Measurements from ENCODE around the gene RHD. TPM values are rescaled to one million over a fixed set of nuclear protein-coding genes. Genes with fewer than 3 reads are reported as not detected.
"Not testable (repeated sequence)": the region's sequence is repeated elsewhere in the genome, so short reads cannot be mapped to it uniquely, and the experiment has no call there.

The RHD gene
- total RNA-seq, 6 donors from 2014 or later: 0.15 to 1.0 TPM; not detected in 4

DNA sequence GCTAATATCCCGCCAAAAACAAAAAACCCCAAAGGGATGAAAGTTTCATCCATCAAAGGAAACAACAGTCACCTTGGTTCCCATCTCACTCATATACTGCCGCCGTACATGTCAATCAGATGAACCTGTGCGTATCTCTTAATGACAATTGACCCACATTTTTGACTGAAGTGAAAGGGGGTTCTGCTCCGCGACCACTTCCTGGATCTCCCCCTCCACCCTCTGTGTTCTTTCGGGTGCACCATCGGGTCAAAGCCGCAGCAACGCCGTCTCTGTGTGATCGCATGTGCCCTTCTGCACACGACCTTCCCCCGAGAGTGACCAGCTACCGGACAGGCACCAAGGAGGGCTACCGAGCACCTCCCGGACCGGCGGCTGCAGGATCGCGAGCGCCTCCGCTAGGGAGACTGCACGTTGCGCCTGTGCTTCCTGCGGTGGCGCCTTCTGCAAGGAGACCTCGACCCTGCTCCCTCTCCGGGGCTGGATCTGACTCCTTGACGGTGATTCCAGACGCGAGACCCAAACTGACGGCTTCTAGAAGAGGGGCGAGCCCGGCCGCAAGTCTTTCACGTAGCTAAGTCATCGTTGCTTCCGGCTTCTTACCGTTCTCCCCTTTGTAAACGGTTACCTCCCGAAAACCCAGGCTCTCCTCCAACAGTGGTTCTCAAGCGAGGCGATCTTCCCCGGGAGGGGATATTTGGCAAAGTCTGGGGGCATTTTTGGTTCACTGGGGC, 5.6 kb upstream of the RHD start:
- 0 to 1% methylated on average over 9 to 12 of the region's 45 CpGs for WGBS, 2 donors
- peak; percentile 42 to 67 for DNase-seq
- not testable (repeated sequence) for H3K4me1 ChIP-seq, H3K27me3 ChIP-seq, H3K36me3 ChIP-seq, H3K9me3 ChIP-seq
- ATAC-seq (ENCODE audit: low FRiP score in 2 of 2): peak; percentile 79 to 81
- Histone ChIP-seq H3K27ac (peak overlapping the region in 3 of 4 donors; percentile 85 to 93 (median 91)), H3K4me3 (peak overlapping the region in 3 of 4 donors; percentile 53 to 62 (median 61))

DNA sequence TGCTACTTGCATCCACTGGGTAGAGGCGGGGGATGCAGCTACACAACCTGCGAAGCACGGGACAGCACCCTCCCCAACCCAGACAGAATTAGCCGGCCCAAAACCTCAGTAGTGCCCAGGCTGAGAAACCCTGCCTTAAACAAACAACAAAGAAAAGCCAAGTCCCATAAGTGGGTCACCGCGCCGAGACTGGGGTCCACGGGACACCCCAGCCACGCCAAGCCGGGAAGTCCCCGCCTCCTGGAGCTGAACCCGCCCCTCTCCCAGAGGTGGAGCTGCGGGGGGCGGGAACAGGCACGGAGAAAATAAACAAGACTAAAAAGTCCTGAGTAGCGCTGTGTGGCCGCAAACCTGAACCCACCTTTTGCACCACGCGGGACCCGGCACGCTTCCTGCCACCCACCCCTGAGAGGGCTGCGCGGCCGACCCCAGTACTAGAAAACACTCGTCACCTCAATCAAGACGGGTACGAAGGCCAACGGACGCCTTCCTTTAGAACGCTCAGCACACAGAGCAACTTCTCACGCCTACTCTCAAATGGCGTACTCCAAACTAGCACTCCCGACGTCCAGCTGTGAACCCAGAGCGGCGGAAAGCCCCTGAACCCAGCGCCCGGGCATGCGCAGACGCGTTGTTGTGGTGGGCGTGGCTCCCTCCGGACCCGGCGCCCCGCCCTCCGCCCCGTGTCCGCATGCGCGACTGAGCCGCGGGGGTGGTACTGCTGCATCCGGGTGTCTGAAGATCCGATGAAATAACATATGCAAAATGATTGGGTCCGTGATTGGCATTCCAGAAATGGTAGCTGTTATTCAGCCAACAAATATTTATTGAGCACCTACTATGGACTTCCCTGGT, 4.8 kb upstream of the RHD start:
- ATAC-seq (ENCODE audit: low FRiP score in 2 of 2) (peak; percentile 97 to 99), DNase-seq (peak; percentile 87 to 96)
- peak in 2 of 4 donors; percentile 65 to 66 for TF ChIP-seq POLR2A (IDR thresholded peaks at IDR 0.05)
- peak in 1 of 2 donors; percentile 71 for TF ChIP-seq POLR2AphosphoS5 (IDR thresholded peaks at IDR 0.05)
- not testable (repeated sequence) for H3K9me3 ChIP-seq, H3K27me3 ChIP-seq, H3K4me1 ChIP-seq, H3K36me3 ChIP-seq
- Histone ChIP-seq H3K4me3 (peak overlapping the region; percentile 38 to 62 (median 57)), H3K27ac (peak overlapping the region; percentile 69 to 93 (median 88))
- 0% methylated on average over 9 to 13 of the region's 56 CpGs for WGBS, 2 donors

DNA sequence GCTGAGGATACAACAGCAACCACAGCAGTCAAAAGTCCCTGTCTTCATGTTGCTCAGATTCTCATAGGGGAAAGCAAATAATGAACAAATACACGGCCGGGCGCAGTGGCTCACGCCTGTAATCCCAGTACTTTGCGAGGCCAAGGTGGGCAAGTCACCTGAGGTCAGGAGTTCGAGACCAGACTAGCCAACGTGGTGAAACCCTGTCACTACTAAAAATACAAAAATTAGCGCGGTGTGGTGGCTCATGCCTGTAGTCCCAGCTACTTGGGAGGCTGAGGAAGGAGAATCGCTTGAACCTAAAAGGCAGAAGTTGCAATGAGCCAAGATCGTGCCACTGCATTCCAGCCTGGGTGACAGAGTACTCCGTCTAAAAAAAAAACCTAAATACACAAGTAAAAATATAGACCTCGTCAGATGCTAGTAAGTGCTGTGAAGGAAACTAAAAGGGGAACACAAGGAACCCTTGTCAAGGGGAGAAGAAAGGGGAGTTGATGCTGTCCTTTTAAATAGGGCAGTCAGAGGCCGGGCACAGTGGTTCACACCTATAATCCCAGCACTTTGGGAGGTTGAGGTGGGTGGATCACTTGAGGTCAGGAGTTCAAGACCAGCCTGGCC, 4.1 kb upstream of the RHD start:
- H3K9me3 ChIP-seq; DNase-seq; H3K4me1 ChIP-seq; H3K27me3 ChIP-seq; H3K36me3 ChIP-seq; ATAC-seq (ENCODE audit: low FRiP score in 2 of 2): not testable (repeated sequence)
- WGBS, 2 donors: 31 to 39% methylated on average over 14 of the region's 14 CpGs
- peak overlapping the region in 3 of 4 donors; percentile 53 to 62 (median 61) for H3K4me3 ChIP-seq
- H3K27ac ChIP-seq: peak overlapping the region; percentile 69 to 93 (median 88)

DNA sequence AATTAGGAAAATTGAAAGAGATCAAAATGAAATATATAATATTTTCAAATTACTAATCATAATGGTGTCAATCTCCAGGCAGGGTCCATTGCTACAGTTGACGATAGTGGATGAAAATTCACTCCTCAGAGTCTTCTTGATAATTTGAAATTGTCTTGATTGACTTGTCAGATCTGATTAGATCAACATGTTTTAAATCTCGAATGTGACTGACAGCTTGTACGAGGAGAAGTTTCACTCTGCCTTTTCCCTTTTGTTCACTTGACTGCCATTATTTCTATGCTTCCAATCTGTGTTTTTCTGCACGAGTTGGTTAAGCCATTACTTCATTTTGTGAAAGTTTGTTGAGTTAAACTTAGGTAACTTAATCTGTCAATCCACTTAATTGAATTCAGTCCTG, 3.3 kb downstream of the RHD start:
- H3K27ac ChIP-seq; ATAC-seq (ENCODE audit: low FRiP score in 2 of 2): not testable (repeated sequence)
- WGBS, 2 donors: 78 to 82% methylated on average over 4 of the region's 4 CpGs

DNA sequence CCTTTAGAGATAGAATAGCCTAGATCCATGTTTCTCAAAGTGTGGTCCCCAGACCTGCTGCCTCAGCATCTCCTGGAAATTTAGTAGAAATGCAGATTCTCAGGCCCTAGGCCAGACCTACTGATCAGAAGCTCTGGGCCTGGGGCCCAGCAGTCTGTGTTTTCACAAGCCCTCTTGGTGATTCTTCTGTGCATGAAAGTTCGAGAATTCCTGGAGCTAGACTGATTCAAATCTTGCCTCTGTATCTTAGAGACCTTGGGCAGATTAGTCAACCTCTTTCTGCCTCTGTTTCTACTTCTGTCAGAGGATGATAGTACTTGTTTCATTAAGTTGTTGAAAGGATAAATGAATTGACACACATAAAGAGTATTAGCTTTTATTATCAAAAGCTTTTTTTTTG, 5.0 kb downstream of the RHD start:
- not testable (repeated sequence) for ATAC-seq (ENCODE audit: low FRiP score in 2 of 2); DNase-seq; H3K36me3 ChIP-seq; H3K4me3 ChIP-seq; H3K27ac ChIP-seq; H3K9me3 ChIP-seq; H3K4me1 ChIP-seq; H3K27me3 ChIP-seq
- 91% methylated on average over 1 of the region's 1 CpG; no CpG with 5 or more reads in 1 of the 2 donors for WGBS, 2 donors

More for the DNA sequence above, 3.3 kb downstream of the RHD start:
- not testable (repeated sequence) for H3K36me3 ChIP-seq, H3K9me3 ChIP-seq, DNase-seq, H3K4me3 ChIP-seq, H3K4me1 ChIP-seq, H3K27me3 ChIP-seq

DNA sequence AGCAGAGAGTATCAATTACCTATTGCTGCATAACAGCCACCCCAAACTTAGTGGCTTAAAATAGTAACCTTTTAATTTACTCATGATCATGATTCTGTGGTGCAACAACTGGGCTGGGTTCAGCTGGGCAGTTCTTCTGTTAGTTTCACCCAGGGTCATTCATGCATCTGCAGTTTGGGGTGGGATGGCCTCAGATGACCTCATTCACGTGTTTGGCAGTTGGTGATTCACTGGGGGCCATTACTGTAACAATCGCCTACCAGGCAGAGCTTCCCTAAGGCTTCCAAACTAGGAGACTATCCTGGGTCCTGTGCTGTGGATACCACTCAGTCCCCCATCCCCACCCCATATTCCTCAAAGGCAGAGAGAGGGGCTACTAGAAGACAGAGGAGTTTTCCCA, 6.0 kb downstream of the RHD start:
- not testable (repeated sequence) for H3K4me3 ChIP-seq; H3K4me1 ChIP-seq; DNase-seq; ATAC-seq (ENCODE audit: low FRiP score in 2 of 2); H3K27me3 ChIP-seq; H3K27ac ChIP-seq; H3K36me3 ChIP-seq; H3K9me3 ChIP-seq
- WGBS, 2 donors: 62% methylated on average over 2 of the region's 2 CpGs; no CpG with 5 or more reads in 1 of the 2 donors

DNA sequence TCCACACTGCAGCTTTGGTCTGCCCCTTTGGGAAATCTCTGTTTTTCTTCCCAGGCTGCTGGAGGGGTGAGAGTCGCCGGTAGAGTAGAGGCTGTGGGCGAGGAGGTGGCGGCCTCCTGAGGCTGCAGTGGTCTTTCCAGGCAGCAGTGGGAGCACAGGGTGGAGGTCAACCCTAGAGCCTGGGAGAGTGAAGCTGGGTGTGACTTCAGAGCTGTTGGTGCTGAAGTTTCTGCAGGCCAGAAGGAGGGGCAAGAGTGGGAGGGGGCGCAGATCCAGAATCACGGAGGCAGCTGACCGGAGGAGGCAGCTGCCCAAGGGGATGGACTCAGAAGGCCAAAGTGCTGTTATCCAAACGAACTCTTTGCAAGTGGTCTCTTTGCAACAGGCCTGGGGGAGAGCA, 6.5 kb downstream of the RHD start:
- H3K27me3 ChIP-seq; H3K9me3 ChIP-seq; H3K36me3 ChIP-seq; DNase-seq; H3K27ac ChIP-seq; H3K4me1 ChIP-seq; ATAC-seq (ENCODE audit: low FRiP score in 2 of 2); H3K4me3 ChIP-seq: not testable (repeated sequence)
- 80 to 93% methylated on average over 4 to 7 of the region's 8 CpGs for WGBS, 2 donors

DNA sequence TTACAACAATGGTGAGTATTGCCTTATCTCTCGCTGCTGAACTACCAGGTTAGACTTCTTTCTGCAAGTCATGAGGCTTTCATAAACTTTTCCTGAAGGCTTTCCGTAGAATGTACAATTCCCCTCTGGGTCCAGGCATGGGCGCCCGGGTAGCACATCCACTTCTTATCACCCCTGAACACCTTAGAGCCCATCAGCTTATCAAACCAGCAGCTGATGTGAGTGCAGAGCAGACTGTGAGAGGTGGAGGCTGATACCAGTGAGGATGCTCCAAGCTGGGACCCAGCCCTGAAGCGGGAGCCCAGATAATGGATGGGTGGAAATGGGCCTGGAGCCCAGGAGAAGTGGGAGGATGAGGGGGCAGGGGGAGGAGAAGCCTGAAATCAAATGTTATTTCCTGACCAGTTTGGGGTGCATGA, 7.4 kb downstream of the RHD start:
- DNase-seq; H3K9me3 ChIP-seq; ATAC-seq (ENCODE audit: low FRiP score in 2 of 2); H3K27ac ChIP-seq; H3K27me3 ChIP-seq; H3K4me1 ChIP-seq; H3K4me3 ChIP-seq; H3K36me3 ChIP-seq: not testable (repeated sequence)
- WGBS, 2 donors: 86 to 93% methylated on average over 1 to 4 of the region's 5 CpGs

DNA sequence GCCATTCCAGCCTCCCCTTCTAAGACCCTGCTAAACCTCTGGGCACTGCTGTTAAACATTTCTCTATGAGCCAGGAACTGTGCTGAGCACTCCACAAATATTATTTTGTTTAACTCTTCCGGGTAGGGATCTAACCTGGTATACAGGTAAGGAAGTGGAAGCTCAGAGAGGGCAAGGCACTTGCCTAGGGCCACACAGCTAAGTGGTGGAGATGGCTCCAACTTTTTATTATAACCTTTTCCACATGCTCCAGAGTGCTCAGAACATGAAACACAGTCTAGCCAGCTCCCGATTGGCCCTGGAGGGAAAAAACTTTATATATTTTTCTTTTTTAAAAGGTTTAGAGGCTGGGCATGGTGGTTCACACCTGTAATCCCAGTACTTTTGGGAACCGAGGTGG, 13.6 kb downstream of the RHD start:
- H3K9me3 ChIP-seq; H3K4me3 ChIP-seq; H3K27ac ChIP-seq; ATAC-seq (ENCODE audit: low FRiP score in 2 of 2); H3K27me3 ChIP-seq; DNase-seq; H3K36me3 ChIP-seq; H3K4me1 ChIP-seq: not testable (repeated sequence)
- WGBS, 2 donors: 83 to 87% methylated on average over 3 of the region's 3 CpGs

DNA sequence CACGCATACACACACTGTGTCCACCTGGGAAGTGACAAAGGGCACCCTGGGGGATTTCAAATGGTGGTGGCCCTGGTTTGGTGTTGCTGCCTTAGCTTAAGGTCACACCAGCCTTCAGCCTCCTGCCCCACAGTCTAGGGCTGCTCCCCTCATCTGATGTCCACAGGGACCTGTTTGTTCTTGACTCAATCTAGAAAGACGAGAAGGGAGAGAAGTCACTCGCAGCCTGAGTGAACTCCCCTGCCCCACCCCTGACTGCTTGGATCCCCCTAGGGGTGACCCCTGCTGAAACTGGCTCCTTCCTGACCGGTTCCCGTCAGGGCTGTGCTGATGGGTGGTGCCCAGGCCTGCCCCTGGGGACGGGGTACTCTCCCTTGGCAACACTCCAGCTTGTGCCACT, 14.9 kb downstream of the RHD start:
- WGBS, 2 donors: 76% methylated on average over 3 to 6 of the region's 6 CpGs
- DNase-seq; H3K4me3 ChIP-seq; H3K36me3 ChIP-seq; H3K27me3 ChIP-seq; H3K9me3 ChIP-seq; H3K27ac ChIP-seq; ATAC-seq (ENCODE audit: low FRiP score in 2 of 2); H3K4me1 ChIP-seq: not testable (repeated sequence)

DNA sequence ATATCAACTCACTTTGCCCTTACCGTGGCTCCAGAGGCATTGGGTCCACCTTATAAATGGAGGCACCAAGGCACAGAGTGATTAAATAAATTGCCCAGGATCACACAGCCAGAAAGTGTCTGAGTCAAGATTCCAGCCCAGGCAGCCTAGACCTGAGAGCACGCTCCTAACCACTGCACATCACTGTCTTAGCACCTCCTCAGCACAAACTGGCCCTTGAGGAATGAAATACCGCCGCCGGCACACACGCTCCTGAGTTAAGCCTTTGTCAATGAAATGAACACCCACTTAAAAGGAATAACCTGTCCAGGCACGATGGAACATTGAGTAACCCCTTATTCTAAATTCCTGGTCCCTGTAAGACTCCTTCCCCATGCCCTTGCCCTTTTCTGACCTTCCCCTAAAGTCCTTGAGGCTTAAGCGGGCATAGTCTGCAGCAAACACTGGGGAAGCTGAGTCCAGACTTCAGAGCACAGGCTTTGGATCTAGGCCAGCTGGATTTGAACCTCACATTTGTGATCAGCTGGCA, 16.3 kb downstream of the RHD start:
- H3K27me3 ChIP-seq; H3K9me3 ChIP-seq; H3K36me3 ChIP-seq; H3K27ac ChIP-seq; H3K4me1 ChIP-seq; DNase-seq; H3K4me3 ChIP-seq; ATAC-seq (ENCODE audit: low FRiP score in 2 of 2): not testable (repeated sequence)
- WGBS, 2 donors: 71 to 86% methylated on average over 1 to 2 of the region's 8 CpGs

DNA sequence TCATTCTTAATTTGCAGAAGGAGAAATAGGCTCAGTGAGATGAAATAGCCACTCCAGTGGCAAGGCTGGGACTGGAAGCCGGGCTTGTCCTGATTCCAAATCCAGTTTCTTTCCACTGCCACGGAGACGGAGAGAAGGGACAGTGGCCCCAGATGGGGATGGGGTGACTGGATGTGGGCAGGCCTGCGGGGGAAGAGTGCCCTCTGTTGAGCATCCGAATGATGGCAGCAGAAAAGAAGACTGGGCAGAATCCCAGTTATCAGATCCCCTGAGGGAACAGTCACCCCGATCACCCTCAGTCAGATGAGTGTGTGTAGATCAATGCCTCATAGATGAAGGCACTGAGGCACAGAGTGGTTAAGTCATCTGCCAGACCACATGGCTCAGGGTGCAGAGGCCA, 17.7 kb downstream of the RHD start:
- not testable (repeated sequence) for H3K27me3 ChIP-seq, H3K4me1 ChIP-seq, DNase-seq, H3K27ac ChIP-seq, H3K9me3 ChIP-seq, H3K36me3 ChIP-seq, H3K4me3 ChIP-seq
- ATAC-seq (ENCODE audit: low FRiP score in 2 of 2): peak in 1 of 2 donors; percentile 42
- WGBS, 2 donors: 22% methylated on average over 5 of the region's 6 CpGs; no CpG with 5 or more reads in 1 of the 2 donors
